ENCODE data around the gene PCDHB16.
A peak's percentile ranks its signal among the peaks of the same experiment; 100 is the strongest.
"Not testable (repeated sequence)": the region's sequence is repeated elsewhere in the genome, so short reads cannot be mapped to it uniquely, and the experiment has no call there.

The PCDHB16 gene

GRCh38 chr5:141180313-141180712 is 1.9 kb upstream of the PCDHB16 start:
- TF ChIP-seq CTCF (conservative IDR thresholded peaks at IDR 0.05) (no peak), ZFX (IDR thresholded peaks at IDR 0.05) (no peak)
- no peak overlapping the region for H3K27ac ChIP-seq

GRCh38 chr5:141184117-141184855 is 2.1 kb downstream of the PCDHB16 start:
- H3K27ac ChIP-seq = not testable (repeated sequence)

- no peak within 1 kb of the TSS for H3K27ac ChIP-seq
- TF ChIP-seq CTCF (conservative IDR thresholded peaks at IDR 0.05) (peak; percentile 83), ZFX (IDR thresholded peaks at IDR 0.05) (no peak)
Observed at GRCh38 chr5:141186897-141187512, 4.8 kb downstream of the PCDHB16 start, which contains the start of gene PCDHB9. PCDHB9 (plus strand) TSS chr5:141187161; CDS start chr5:141187319, 158 bp downstream.

GRCh38 chr5:141188682-141189081 is 6.5 kb downstream of the PCDHB16 start:
- H3K27ac ChIP-seq = not testable (repeated sequence)

- not testable (repeated sequence) for H3K27ac ChIP-seq
Observed at GRCh38 chr5:141189131-141189530, 6.9 kb downstream of the PCDHB16 start.

- H3K27ac ChIP-seq = no peak within 1 kb of the TSS
- TF ChIP-seq CTCF (conservative IDR thresholded peaks at IDR 0.05) (peak; percentile 85), ZFX (IDR thresholded peaks at IDR 0.05) (no peak)
Observed at GRCh38 chr5:141192110-141192725, 10.0 kb downstream of the PCDHB16 start, which contains the start of gene PCDHB10. PCDHB10 (plus strand) TSS chr5:141192353; CDS start chr5:141192553, 200 bp downstream.

- H3K27ac ChIP-seq = not testable (repeated sequence)
Observed at GRCh38 chr5:141194332-141194731, 12.1 kb downstream of the PCDHB16 start.

GRCh38 chr5:141196363-141196762 is 14.2 kb downstream of the PCDHB16 start:
- H3K27ac ChIP-seq = no peak overlapping the region
- TF ChIP-seq CTCF (conservative IDR thresholded peaks at IDR 0.05) = no peak
- TF ChIP-seq ZFX (IDR thresholded peaks at IDR 0.05) = no peak

GRCh38 chr5:141199359-141200235 is 17.4 kb downstream of the PCDHB16 start, which contains the start of gene PCDHB11:
PCDHB11 (plus strand) TSS chr5:141199627; CDS start chr5:141199775, 148 bp downstream.
- H3K27ac ChIP-seq = no peak within 1 kb of the TSS
- TF ChIP-seq CTCF (conservative IDR thresholded peaks at IDR 0.05) (peak; percentile 45), ZFX (IDR thresholded peaks at IDR 0.05) (no peak)

GRCh38 chr5:141201126-141201525 is 18.9 kb downstream of the PCDHB16 start:
- not testable (repeated sequence) for H3K27ac ChIP-seq

- H3K27ac ChIP-seq = not testable (repeated sequence)
Observed at GRCh38 chr5:141201646-141202045, 19.5 kb downstream of the PCDHB16 start.
